ENCODE measurements around the gene ERG.

GRCh38 chr21:38495242-38495641 is 3.0 kb downstream of the ERG start:
- TF ChIP-seq TAF1 (IDR thresholded peaks at IDR 0.05; ENCODE audit: low read depth, low read length) (no peak), SPI1 (IDR thresholded peaks at IDR 0.05; ENCODE audit: low read depth, low read length) (no peak), POU2F2 (IDR thresholded peaks at IDR 0.05; ENCODE audit: low read depth, low read length) (no peak)
